GM19324 (cell line): Measurements from ENCODE around the gene MMP14.
"Not testable (repeated sequence)": the region's sequence is repeated elsewhere in the genome, so short reads cannot be mapped to it uniquely, and the experiment has no call there.

Experiments used
- ATAC-seq: cut with Tn5 transposase; IDR thresholded peaks from one replicate; pipeline ENCODE4 v1.9.1; 2021; ENCODE audit warnings: mild to moderate bottlenecking, moderate library complexity; ENCODE audit not compliant: unreplicated experiment, low FRiP score

MMP14 gene

DNA sequence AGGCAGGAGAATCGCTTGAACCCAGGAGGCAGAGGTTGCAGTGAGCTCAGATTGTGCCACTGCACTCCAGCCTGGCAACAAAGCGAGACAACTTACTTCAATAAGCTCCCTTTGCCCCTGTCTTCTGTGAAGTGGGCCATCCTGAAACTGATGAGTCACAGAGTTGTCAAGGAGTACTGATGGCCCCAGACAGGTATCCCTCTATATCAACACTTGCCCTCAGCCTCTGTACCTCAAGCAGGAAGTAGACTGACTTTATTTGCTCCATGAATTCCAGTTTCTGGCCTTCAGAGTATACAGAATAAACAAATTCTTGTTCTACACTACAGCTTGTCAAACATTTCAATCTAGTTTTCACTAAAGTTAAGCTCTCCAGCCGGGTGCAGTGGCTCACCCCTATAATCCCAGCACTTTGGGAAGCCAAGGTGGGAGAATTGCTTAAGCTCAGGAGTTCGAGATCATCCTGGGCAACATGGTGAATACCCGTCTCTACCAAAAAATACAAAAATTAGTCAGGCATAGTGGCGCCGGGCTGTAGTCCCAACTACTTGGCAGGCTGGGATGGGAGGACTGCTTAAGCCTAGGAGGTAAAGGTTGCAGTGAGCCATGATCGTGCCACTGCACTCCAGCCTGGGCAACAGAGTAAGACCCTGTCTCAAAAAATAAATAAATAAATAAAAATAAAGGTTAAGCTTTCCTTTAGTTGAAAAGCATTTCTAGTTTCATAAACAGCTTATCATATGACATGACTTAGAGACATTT lies 18.8 kb downstream of the MMP14 start:
- no peak for ATAC-seq

DNA sequence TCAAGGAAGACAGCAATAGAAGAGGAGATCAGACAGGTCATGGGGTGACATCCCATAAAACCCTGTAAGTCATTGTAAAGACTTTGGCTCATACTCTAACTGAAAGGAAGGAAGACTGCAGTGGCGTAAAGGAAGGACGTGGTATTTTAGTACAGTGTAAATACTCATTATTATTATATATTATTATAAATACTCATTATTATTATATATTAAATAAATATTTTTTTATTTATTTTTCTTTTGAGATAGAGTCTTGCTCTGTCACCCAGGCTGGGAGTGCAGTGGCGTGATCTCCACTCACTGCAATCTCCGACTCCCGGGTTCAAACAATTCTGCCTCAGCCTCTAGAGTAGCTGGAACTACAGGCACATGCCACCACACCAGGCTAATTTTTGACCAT lies 20.0 kb downstream of the MMP14 start:
- no peak for ATAC-seq

DNA sequence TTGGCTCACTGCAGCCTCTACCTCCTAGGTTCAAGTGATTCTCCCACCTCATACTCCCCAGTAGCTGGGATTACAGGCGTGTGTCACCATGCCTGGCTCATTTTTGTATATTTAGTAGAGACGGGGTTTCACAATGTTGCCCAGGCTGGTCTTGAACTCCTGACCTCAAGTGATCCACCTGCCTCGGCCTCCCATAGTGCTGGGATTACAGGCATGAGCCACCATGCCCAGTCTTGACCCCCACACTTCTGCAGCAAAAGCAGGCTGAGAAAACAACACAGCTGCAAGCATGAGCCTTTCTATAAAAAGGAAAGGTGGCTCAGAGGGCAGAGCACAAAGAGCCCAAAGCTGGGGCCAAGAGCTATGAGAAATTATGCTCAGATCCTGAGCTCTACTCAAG lies 24.0 kb downstream of the MMP14 start:
- not testable (repeated sequence) for ATAC-seq

DNA sequence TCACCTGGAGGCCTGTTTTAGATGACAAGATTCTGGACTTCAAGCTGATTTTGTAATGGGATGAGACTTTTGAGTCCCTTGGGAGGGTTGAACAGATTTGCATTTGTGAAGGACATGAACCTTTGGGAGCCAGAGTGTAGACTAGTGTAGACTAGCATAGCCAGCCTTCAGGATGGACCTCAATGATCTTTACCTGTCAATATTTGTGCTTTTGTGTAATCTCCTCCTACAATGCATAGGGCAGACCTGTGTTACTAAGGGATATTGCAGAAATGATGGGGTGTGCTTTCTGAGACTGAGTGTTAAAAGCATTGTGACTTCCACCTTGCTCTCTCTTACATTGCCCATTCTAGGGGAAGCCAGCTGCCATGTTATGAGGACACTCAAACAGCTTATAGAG lies 25.3 kb downstream of the MMP14 start:
- no peak for ATAC-seq

DNA sequence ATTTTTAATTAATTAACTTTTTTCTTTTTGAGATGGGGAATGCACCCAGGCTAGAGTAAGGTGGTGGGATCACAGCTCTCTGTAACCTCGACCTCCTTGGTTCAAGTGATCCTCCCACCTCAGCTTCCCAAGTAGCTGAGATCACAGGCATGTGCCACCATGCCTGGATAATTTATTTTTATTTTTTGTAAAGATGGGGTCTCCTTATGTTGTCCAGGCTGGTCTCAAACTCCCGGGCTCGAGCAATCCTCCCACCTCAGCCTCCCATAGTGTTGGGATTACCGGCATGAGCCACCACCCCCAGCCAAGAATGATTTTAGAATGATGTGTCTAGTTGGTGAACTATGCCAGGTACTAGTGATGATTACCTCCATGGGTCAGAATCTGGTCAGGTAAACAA lies 28.6 kb downstream of the MMP14 start:
- no peak for ATAC-seq

DNA sequence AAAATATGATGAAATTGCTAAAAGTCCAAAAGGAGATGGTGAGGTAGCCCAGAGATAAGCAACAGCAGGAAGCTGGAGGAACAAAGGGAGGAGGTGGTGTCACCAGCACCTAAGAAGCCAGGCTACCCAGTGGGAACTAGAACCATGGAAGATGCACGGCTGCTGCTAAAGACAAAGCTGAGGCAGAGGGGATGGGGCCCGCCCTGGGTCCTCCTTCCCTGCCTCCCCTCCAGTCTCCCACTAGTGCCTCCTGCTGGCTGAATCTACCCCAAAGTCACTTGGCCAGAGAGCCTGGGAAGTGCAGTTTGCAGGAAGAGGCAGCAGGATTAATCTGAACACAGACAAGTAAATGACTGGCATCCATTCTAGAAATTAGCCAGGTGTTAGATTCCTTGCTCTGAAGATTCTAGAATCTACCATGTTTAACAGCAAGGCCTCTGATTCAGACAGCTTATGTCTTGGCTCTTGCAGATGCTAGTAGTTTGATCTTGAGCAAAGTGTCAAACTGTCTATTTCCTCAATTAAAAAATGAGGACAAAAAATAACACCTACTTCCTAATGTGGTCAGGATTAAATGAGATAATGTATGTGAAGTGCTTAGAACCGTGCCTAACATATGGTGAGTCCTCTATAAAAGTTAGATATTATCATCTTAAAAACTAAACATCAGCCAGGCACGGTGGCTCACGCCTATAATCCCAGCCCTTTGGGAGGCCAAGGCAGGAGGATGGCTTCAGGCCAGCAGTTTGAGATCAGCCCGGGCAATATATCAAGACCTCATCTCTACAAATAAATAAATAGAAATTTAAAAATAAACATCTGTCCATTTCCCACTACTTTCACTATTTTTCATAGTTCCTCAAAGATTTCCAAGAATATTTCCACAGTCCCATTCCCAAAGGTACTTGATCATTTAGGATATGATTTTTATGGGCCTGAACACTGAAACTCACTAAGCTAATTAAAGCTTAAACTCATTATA lies 29.3 kb downstream of the MMP14 start:
- no peak for ATAC-seq

DNA sequence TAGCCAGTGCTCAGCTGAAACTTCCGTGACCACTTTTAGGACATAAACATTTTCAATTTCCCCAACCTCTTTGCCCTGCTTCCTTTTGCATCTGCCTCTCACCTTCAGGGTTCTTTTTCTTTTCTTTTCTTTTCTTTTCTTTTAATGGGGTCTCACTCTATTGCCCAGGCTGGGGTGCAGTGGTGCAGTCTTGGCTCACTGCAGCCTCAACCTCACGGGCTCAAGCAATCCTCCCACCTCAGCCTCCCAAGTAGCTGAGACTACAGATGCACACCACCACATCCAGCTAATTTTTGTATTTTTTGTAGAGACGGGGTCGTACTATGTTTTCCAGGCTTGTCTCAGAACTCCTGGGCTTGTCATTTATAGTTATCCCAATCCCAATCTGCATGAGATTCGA lies 30.5 kb downstream of the MMP14 start:
- no peak for ATAC-seq

DNA sequence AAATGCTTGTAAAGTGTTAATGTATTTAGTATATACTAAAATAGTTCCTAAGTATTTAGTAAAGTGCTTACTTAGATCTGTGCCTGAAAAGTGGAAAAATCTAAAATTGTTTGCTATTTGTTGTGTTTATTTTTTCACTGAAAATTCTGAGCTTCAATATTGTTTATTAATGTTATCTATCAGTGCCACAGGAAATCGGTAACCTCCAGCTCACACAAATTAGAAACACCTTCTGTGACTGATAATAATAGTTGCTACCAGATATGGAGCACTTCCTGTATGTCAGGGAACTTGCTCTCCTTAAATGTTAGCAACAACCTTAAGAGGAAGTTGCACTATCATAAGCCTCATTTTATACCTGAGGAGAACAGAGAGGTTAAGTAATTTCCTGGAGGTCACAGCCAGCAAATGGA lies 34.4 kb downstream of the MMP14 start:
- ATAC-seq, result peak; percentile 19

DNA sequence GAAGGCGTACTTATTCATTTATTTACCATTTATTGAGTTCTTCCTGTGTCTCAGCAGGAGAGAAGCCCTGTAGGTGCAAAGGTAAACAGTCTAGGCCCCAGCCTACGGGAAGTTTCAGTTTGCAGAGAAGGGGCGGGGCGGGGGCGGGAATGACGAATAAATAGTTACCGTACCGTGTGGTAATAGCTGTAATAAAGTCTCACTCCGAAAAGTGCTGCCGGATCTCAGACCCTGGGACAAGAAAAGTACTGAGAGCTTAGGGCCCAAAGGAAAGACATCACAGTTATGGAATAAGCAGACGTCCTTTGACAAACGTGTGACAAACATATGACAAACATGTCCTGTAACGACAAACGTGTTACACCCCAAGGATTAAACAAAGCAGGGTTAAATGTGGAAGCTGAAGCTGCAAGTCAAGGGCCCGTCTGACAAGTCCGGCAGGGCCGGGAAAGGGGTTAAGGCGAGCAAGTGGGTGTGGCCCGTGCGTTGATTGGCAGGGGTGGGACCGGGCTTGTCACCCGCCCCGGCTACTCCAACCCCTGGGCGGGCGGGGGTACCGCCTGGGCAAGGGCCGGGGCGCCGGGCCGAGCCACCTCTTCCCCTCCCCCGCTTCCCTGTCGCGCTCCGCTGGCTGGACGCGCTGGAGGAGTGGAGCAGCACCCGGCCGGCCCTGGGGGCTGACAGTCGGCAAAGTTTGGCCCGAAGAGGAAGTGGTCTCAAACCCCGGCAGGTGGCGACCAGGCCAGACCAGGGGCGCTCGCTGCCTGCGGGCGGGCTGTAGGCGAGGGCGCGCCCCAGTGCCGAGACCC lies 35.0 kb downstream of the MMP14 start, which contains the start of gene LRP10:
Gene LRP10, plus strand, starts transcription at position 517 of the 809 bp plus-strand sequence. CDS start 564 bp downstream, outside the sequence.
- ATAC-seq, result peak; percentile 87

DNA sequence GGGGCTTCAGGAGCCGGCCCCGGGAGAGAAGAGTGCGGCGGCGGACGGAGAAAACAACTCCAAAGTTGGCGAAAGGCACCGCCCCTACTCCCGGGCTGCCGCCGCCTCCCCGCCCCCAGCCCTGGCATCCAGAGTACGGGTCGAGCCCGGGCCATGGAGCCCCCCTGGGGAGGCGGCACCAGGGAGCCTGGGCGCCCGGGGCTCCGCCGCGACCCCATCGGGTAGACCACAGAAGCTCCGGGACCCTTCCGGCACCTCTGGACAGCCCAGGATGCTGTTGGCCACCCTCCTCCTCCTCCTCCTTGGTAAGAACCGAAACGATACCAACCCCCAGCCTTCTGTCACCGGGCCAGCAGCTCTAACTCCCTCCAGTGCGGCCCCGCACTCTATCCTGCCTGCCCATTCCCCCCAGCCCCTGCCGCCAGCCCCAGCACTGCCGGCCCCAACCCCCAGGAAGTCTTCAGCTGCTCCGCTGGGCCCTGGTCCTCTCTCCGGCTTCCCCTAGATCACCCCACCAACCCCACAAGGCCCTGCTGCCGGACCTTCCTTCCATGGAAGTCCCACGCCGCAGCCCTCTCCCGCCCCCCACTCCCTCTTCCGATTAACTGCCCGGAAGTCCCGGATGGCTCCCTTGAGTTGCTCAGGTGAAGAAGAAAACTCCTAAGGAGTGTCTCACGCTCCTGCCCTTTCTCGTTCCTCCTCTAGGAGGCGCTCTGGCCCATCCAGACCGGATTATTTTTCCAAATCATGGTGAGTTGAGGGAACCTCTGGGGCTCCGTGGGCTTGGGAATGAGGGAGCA lies 35.8 kb downstream of the MMP14 start:
- ATAC-seq, result peak; percentile 14

DNA sequence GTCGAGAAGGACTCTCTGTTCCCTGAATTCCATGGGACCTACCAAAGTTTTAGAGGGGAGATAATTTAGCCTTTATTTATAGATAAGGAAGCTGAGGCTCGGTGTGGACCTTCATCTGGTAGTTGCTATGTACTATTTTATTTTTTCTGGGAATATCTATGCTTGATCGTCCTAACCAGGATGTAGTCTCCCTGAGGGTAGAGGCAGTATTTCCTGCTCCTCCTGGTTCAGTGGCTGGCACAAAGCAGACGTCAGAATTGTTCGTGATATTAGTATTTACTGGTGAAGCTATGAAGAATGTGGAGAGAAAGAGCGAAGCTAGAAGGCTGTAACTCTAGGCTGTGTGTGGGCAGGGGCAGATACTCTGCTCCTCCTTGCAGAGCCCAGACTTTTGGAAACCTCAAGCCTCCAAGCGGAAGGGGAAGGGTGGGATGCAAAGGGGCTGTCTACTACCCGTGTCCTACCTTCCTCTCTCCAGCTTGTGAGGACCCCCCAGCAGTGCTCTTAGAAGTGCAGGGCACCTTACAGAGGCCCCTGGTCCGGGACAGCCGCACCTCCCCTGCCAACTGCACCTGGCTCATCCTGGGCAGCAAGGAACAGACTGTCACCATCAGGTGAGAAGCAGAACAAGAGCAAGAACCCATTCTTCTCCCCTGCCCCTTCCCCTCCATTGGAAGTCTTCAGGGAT lies 36.6 kb downstream of the MMP14 start:
- no peak for ATAC-seq

DNA sequence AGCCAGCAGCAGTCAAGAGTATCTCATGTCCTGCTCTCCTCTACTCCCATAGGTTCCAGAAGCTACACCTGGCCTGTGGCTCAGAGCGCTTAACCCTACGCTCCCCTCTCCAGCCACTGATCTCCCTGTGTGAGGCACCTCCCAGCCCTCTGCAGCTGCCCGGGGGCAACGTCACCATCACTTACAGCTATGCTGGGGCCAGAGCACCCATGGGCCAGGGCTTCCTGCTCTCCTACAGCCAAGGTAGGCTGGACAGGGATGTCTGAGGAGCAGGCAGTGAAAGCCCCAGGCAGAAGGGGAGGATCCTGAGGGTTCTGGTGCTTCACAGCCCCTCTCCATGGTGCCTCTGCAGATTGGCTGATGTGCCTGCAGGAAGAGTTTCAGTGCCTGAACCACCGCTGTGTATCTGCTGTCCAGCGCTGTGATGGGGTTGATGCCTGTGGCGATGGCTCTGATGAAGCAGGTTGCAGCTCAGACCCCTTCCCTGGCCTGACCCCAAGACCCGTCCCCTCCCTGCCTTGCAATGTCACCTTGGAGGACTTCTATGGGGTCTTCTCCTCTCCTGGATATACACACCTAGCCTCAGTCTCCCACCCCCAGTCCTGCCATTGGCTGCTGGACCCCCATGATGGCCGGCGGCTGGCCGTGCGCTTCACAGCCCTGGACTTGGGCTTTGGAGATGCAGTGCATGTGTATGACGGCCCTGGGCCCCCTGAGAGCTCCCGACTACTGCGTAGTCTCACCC lies 38.8 kb downstream of the MMP14 start:
- ATAC-seq, result no peak

DNA sequence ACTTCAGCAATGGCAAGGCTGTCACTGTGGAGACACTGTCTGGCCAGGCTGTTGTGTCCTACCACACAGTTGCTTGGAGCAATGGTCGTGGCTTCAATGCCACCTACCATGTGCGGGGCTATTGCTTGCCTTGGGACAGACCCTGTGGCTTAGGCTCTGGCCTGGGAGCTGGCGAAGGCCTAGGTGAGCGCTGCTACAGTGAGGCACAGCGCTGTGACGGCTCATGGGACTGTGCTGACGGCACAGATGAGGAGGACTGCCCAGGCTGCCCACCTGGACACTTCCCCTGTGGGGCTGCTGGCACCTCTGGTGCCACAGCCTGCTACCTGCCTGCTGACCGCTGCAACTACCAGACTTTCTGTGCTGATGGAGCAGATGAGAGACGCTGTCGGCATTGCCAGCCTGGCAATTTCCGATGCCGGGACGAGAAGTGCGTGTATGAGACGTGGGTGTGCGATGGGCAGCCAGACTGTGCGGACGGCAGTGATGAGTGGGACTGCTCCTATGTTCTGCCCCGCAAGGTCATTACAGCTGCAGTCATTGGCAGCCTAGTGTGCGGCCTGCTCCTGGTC lies 39.4 kb downstream of the MMP14 start:
- ATAC-seq, result no peak

DNA sequence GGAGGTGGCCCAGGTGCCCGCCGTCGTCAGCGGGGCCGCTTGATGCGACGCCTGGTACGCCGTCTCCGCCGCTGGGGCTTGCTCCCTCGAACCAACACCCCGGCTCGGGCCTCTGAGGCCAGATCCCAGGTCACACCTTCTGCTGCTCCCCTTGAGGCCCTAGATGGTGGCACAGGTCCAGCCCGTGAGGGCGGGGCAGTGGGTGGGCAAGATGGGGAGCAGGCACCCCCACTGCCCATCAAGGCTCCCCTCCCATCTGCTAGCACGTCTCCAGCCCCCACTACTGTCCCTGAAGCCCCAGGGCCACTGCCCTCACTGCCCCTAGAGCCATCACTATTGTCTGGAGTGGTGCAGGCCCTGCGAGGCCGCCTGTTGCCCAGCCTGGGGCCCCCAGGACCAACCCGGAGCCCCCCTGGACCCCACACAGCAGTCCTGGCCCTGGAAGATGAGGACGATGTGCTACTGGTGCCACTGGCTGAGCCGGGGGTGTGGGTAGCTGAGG lies 40.7 kb downstream of the MMP14 start:
- no peak for ATAC-seq

DNA sequence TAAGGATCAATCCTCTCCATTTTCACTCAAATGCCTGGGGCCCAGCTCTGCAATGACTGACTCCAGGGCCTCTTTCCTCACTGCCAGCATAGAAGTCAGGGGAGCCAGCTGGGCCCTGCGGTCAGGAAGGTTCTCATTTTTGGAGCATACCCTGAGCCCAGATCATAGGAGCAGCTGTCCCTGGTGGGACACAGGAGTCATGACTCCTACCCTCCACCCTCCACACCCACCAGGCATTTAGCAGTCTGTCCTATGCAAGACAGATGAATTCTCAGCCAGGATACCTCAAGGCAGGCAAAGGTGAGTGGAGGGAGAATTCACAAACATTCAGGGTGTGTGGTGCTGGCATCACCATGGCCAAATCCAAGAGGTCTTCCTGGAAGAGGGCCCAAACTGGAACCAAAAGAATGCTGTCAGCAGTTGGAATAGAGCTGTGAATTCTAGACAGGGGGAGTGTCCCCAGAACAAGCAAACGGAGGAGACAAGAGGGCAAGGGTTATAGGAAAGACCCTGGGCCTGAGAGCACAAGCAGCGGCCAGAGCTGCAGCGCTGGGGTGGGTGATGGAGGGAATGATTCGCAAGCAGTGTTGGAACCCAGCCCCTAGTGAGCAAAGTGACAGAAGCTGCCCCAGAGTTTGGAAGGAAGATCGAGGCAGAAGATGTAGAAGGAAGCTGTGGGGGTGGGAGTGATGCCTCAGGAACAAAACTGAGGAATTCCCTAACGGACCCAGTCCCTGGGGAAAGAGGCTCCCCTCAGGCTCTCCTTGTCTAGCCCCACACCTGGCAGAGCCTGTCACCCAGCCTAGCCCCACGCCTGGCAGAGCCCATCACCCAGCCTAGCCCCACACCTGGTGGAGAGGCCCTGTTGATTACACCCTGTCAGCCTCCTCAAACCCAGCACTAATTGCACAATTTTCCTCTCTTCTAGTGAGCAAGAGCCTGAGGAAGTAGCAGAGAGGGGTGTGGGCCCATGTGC lies 42.2 kb downstream of the MMP14 start:
- ATAC-seq, result no peak

DNA sequence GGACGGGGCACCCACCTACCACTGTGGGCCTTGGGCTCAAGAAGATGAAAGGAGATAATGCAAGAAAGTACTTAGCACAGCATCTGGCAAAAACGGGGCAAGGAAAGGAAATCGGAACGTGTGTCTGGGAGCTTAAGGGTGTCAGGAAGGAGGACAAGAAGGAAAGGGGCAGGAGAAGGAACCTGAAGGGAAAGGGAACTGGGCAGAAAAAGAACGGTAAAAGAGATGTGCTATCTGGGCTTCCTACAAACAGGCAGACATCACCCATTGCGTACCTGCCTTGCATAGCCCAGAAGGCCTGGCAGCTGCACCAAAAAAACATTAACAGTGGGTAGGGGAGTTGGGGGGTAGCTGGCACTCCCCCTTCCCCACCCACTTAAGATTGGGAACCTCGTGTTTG lies 45.7 kb downstream of the MMP14 start:
- no peak for ATAC-seq
